A549 treated with ZK216348 at 1 μM for 4 hours (cell line): Measurements from ENCODE around the gene PSMD7. TPM values are rescaled to one million over a fixed set of nuclear protein-coding genes. Genes with fewer than 3 reads are reported as not detected.

Experiments used
- total RNA-seq: library from RNA; stranded (reverse); fragments of 200-300 nt; extraction: Qiagen RNA extraction; gene quantifications from 5 replicates; pipeline ENCODE4 v1.2.3, GENCODE V29; 2022; ENCODE audit warnings: low read depth

Gene PSMD7
- total RNA-seq = 127 to 164 TPM (median 139 TPM) in 5 replicates

DNA sequence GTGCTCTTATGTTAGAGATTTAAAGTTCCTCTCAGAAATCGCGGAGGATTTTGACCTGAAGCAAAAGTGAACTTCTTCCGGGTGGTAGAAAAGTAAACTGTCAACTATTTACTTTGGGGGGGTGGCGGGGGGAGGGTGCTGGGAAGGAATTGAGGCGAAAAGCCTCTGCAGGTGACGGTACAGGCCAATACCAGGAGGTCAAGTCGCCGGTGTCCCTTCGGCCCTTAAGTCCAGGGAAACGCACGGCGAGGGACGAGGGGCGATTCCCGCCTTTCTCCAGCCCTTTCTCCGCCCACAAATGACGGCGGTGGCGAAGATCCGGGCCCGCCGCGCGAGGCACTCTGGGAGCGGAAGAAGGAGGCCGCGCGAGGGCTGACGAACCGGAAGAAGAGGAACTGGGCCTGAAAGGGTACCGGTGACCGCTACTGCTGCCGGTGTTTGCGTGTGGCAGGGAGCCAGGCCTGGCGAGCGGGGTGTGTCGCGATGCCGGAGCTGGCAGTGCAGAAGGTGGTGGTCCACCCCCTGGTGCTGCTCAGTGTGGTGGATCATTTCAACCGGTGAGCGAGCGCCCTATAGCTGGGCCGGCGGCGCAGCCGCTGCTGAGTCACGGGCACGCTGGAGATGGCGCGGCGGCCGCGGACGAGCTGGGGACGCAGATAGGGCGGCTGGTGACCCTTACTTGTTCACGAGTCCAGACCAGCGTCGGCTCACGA, at the start of gene PSMD7:
Gene PSMD7, plus strand, starts transcription at position 383 of the 713 bp plus-strand sequence. Its CDS starts 101 bp downstream, at position 484.

Other genes with a start within 250 kb of the PSMD7 start
- not detected in 5 replicates for gene NPIPB15, start 79.5 kb downstream of the PSMD7 start, total RNA-seq
- gene CLEC18B, start 124.7 kb downstream of the PSMD7 start, total RNA-seq = 0.12 to 0.84 TPM (median 0.27 TPM) in 5 replicates